HepG2 (cell line): ENCODE data around the gene STAMBPL1. TPM values are rescaled to one million over a fixed set of nuclear protein-coding genes. Genes with fewer than 3 reads are reported as not detected.

Experiments
- ATAC-seq: fragments of 200-7000 bp; cut with Tn5 transposase; 3 replicates; pipeline ENCODE4 v1.9.1; 2020; ENCODE audit warnings: mild to moderate bottlenecking, moderate library complexity
- BruUV-seq: library from RNA; stranded (reverse); fragments of 400-500 nt; replicated peaks from 2 replicates; lab custom pipeline; 2021; lab: Mats Ljungman, UMichigan
- CTCF ChIA-PET: fragments of 300-600 bp; formaldehyde crosslinking; extraction: SDS; loops from one replicate; lab custom pipeline; 2021; ENCODE audit warnings: low total read pairs, inconsistent platforms, low intra/inter-chr PET ratio; lab: Yijun Ruan, JAX
- POLR2A ChIA-PET: fragments of 350-600 bp; sonication (Branson Sonifier 250); formaldehyde crosslinking; loops from one replicate; lab custom pipeline; 2020; ENCODE audit warnings: antibody characterized with exemption, inconsistent platforms; lab: Yijun Ruan, JAX
- DNase-seq: peaks from one replicate; pipeline ENCODE4 v3.0.0-alpha.2; 2015; ENCODE audit warnings: low spot score
- FAIRE-seq: peaks from 3 replicates; lab custom pipeline; 2011; peaks lifted over from hg19 to GRCh38; lab: Jason Lieb, UNC
- H2AFZ ChIP-seq: one replicate; pipeline ENCODE4 v1.6.1; 2011; ENCODE audit warnings: low read length, inconsistent platforms
- H3K27ac ChIP-seq: fragments of 300-600 bp; 3 replicates; pipeline ENCODE4 v1.8.0; 2011; ENCODE audit warnings: mixed run types, mild to moderate bottlenecking, mixed read lengths, low read length, inconsistent platforms; ENCODE audit not compliant: insufficient read depth; ENCODE audit errors: extremely low read length
- H3K27me3 ChIP-seq, 2 experiments: fragments of 200-600 bp in 1 of 2; 2 replicates in 1 of 2; 3 replicates in 1 of 2; pipeline versions ENCODE4 v1.6.0 to v1.8.0; 2011; ENCODE audit warnings: low read length in 2 of 2, mild to moderate bottlenecking in 2 of 2, moderate library complexity in 2 of 2, inconsistent platforms in 1 of 2; ENCODE audit not compliant: insufficient read depth in 2 of 2, control insufficient read depth in 1 of 2
- H3K36me3 ChIP-seq, 2 experiments: fragments of 200-600 bp in 1 of 2; replicated peaks in 1 of 2; 2 replicates in 1 of 2; 3 replicates in 1 of 2; pipeline versions ENCODE4 v1.5.1 to v1.8.0; 2011; ENCODE audit warnings: low read length in 2 of 2, inconsistent platforms in 1 of 2; ENCODE audit not compliant: insufficient read depth in 2 of 2, control insufficient read depth in 1 of 2
- H3K4me1 ChIP-seq: 2 replicates; pipeline ENCODE4 v1.5.1; 2012; ENCODE audit warnings: low read length, inconsistent platforms; ENCODE audit not compliant: insufficient read depth
- H3K4me2 ChIP-seq: 2 replicates; pipeline ENCODE4 v1.6.0; 2011; ENCODE audit warnings: low read depth, low read length, inconsistent platforms
- H3K4me3 ChIP-seq, 3 experiments: fragments of 200-600 bp in 1 of 3; sonication (generic), shearing (Covaris generic) in 1 of 3; replicated peaks in 1 of 3; 2 replicates each; pipeline ENCODE4 v1.5.1; 2011 to 2016; ENCODE audit warnings: low read length in 3 of 3, inconsistent platforms in 2 of 3, low read depth in 2 of 3, mild to moderate bottlenecking in 2 of 3, control low read depth in 1 of 3, mixed read lengths in 1 of 3; ENCODE audit not compliant: insufficient read depth in 1 of 3
- H3K79me2 ChIP-seq: one replicate; pipeline ENCODE4 v1.6.1; 2011; ENCODE audit warnings: low read length, inconsistent platforms; ENCODE audit not compliant: insufficient read depth
- H3K9ac ChIP-seq: 2 replicates; pipeline ENCODE4 v1.6.0; 2011; ENCODE audit warnings: mild to moderate bottlenecking, low read depth, low read length, inconsistent platforms; ENCODE audit not compliant: insufficient read depth
- H3K9me3 ChIP-seq: 2 replicates; pipeline ENCODE4 v1.5.1; 2012; ENCODE audit warnings: mild to moderate bottlenecking, low read length
- H4K20me1 ChIP-seq: 2 replicates; pipeline ENCODE4 v1.6.0; 2011; ENCODE audit warnings: inconsistent platforms, mild to moderate bottlenecking, low read length, moderate library complexity; ENCODE audit not compliant: insufficient read depth
- EED ChIP-seq: sonication (generic); formaldehyde crosslinking; IDR thresholded peaks from 2 replicates; pipeline ENCODE4 v1.5.0; 2020; ENCODE audit warnings: mild to moderate bottlenecking, missing genetic modification reagents
- EHMT2 ChIP-seq: fragments of 200-600 bp; sonication (generic); IDR thresholded peaks from 2 replicates; pipeline ENCODE4 v1.7.0; 2017; ENCODE audit warnings: antibody characterized with exemption, low read depth, low read length, borderline replicate concordance
- PCBP1 ChIP-seq: fragments of 200-400 bp; formaldehyde crosslinking; IDR thresholded peaks from 2 replicates; pipeline ENCODE4 v1.6.1; 2017; ENCODE audit warnings: mild to moderate bottlenecking, low read depth, low read length, borderline replicate concordance
- RBM39 ChIP-seq: fragments of 200-400 bp; formaldehyde crosslinking; IDR thresholded peaks from one replicate; pipeline ENCODE4 v1.6.1; 2018; ENCODE audit warnings: antibody characterized with exemption, mild to moderate bottlenecking, low read depth, low read length; ENCODE audit not compliant: poor library complexity, severe bottlenecking
- TARDBP ChIP-seq: sonication (generic); formaldehyde crosslinking; IDR thresholded peaks from 2 replicates; pipeline ENCODE4 v1.8.0; 2022; ENCODE audit warnings: mild to moderate bottlenecking, missing genetic modification reagents
- TOE1 ChIP-seq: sonication (generic); formaldehyde crosslinking; IDR thresholded peaks from 2 replicates; pipeline ENCODE4 v1.4.0; 2020; ENCODE audit warnings: mild to moderate bottlenecking, missing genetic modification reagents
- ZNF878 ChIP-seq: sonication (generic); formaldehyde crosslinking; IDR thresholded peaks from 2 replicates; pipeline ENCODE4 v1.8.1; 2023; ENCODE audit warnings: mild to moderate bottlenecking, missing genetic modification reagents, moderate library complexity
- WGBS: methylation state at CpG from one replicate; pipeline ENCODE4 v1.1.6; 2017; ENCODE audit warnings: low lambda C conversion rate; 5-methylcytosine and 5-hydroxymethylcytosine counted together
- in situ Hi-C: cut with HindIII; loops from 2 replicates; pipeline ENCODE4 v1.10.0; 2017; ENCODE audit warnings: low pct_unique_long_range_greater_than_20kb; ENCODE audit not compliant: extremely low pct_ligation_motif_present
- intact Hi-C: fragments of 100-400 bp; cut with micrococcal nuclease; formaldehyde crosslinking; loops from one replicate; pipeline ENCODE4 v1.10.0; 2022; ENCODE audit not compliant: unreplicated experiment
- polyA plus RNA-seq, 8 experiments: library from polyadenylated mRNA; depleted of rRNA in 3 of 8; stranded (reverse) in 7 of 8; unstranded in 1 of 8; fragments of >200 nt; fragmentation: Illumina TruSeq in 4 of 8; extraction: Trizol in 4 of 8; gene quantifications; 2 replicates each; pipeline versions ENCODE4 v1.2.1 to v1.2.3, GENCODE V29; 2011 to 2016; ENCODE audit warnings: low read depth in 4 of 8, missing spikeins in 1 of 8, mixed read lengths in 1 of 8; ENCODE audit not compliant: insufficient read depth in 1 of 8
- total RNA-seq, 5 experiments: library from RNA; depleted of rRNA; stranded (reverse); fragments of >200 nt; fragmentation: Illumina TruSeq; extraction: Trizol; gene quantifications; 2 replicates each; pipeline ENCODE4 v1.2.3, GENCODE V29; 2016; ENCODE audit warnings: low read depth in 1 of 5

The STAMBPL1 gene
- total and polyA plus RNA-seq, 2 of the 13 experiments (the other 11 are each of a cell fraction or from before 2014, with no cell fraction given): 1.4 to 1.5 TPM

- Histone ChIP-seq H2AFZ (no peak overlapping the region), H3K4me1 (no peaks in the 10 kb centered on the region), H3K9ac (no peak overlapping the region), H3K79me2 (no peaks in the 10 kb centered on the region), H3K27me3 (no peaks in the 10 kb centered on the region), H3K36me3 (no peaks in the 10 kb centered on the region), H3K4me3 (no peak overlapping the region), H3K9me3 (no peaks in the 10 kb centered on the region), H3K4me2 (no peak overlapping the region), H3K27ac (no peak overlapping the region), H4K20me1 (no peaks in the 10 kb centered on the region)
- WGBS: 84% methylated on average over 1 of the region's 1 CpG
- ChIA-PET POLR2A (no interaction called here), CTCF (no interaction called here)
- in situ Hi-C loops: no loop called here
- ATAC-seq (no peak), FAIRE-seq (no peak), DNase-seq (no peak)
- intact Hi-C loops: no loop called here
- no peak for TF ChIP-seq PCBP1
- no peak for TF ChIP-seq EHMT2
- no peak for TF ChIP-seq TARDBP
- no peak for TF ChIP-seq EED (CRISPR knock-in tag)
- no peak for TF ChIP-seq TOE1 (CRISPR knock-in tag)
- no TSS peak for BruUV-seq
Measured at GRCh38 chr10:88861036-88861435, 19.0 kb upstream of the STAMBPL1 start.

- no peaks in the 10 kb centered on the region for H3K9me3 ChIP-seq
- ChIA-PET POLR2A (no interaction called here), CTCF (no interaction called here)
- H3K27me3 ChIP-seq: no peaks in the 10 kb centered on the region
- no peaks in the 10 kb centered on the region for H3K36me3 ChIP-seq
- no peaks in the 10 kb centered on the region for H3K79me2 ChIP-seq
- in situ Hi-C loops: no loop called here
- H3K27ac ChIP-seq: no peak overlapping the region
- no peak overlapping the region for H3K4me3 ChIP-seq
- BruUV-seq: no TSS peak
- H3K9ac ChIP-seq: no peak overlapping the region
- WGBS: 43% methylated on average over 4 of the region's 4 CpGs
- H3K4me2 ChIP-seq: no peak overlapping the region
- no peak overlapping the region for H2AFZ ChIP-seq
- ATAC-seq: no peak
- intact Hi-C loops: no loop called here
- H3K4me1 ChIP-seq: no peaks in the 10 kb centered on the region
- no peak for FAIRE-seq
- no peak for DNase-seq
- no peaks in the 10 kb centered on the region for H4K20me1 ChIP-seq
- TF ChIP-seq ZNF878 (no peak), RBM39 (no peak)
Measured at GRCh38 chr10:88865281-88865876, 14.7 kb upstream of the STAMBPL1 start.
